Activated T-cell treated with anti-CD3 and anti-CD28 coated beads, Interleukin-2, amount 50 U/mL, for 72 hours (primary cell): ENCODE results near the gene HMX2. TPM values are rescaled to one million over a fixed set of nuclear protein-coding genes. Genes with fewer than 3 reads are reported as not detected.
"Not testable (repeated sequence)": the region's sequence is repeated elsewhere in the genome, so short reads cannot be mapped to it uniquely, and the experiment has no call there.

Experiments
- ATAC-seq, 2 donors: fragments of 150-1000 bp; cut with Tn5 transposase; replicated peaks in 1 of 2; 2 replicates each; pipeline ENCODE4 v1.10.0; 2021; ENCODE audit warnings: moderate library complexity in 2 of 2, mild to moderate bottlenecking in 1 of 2
- DNase-seq, 2 donors: peaks; one replicate each; pipeline ENCODE4 v3.0.0; 2021 to 2022; ENCODE audit warnings: mixed read lengths in 1 of 2
- H3K27ac Mint-ChIP-seq: one replicate; pipeline ENCODE4 v1.8.0; 2022; ENCODE audit warnings: mild to moderate bottlenecking, moderate library complexity, mixed read lengths
- H3K27me3 Mint-ChIP-seq: one replicate; pipeline ENCODE4 v1.8.0; 2022; ENCODE audit warnings: low read depth, mixed read lengths
- H3K36me3 Mint-ChIP-seq, 2 donors: one replicate each; pipeline ENCODE4 v1.8.0; 2022; ENCODE audit warnings: mixed read lengths in 2 of 2, mild to moderate bottlenecking in 1 of 2; ENCODE audit not compliant: insufficient read depth in 2 of 2
- H3K4me1 Mint-ChIP-seq: one replicate; pipeline ENCODE4 v1.8.0; 2022; ENCODE audit warnings: low read depth, mixed read lengths
- H3K4me3 Mint-ChIP-seq, 2 donors: one replicate each; pipeline ENCODE4 v1.8.0; 2022; ENCODE audit warnings: mild to moderate bottlenecking in 2 of 2, mixed read lengths in 2 of 2, moderate library complexity in 2 of 2
- H3K9me3 Mint-ChIP-seq, 2 donors: one replicate each; pipeline ENCODE4 v1.8.0; 2022; ENCODE audit warnings: mixed read lengths in 2 of 2
- total RNA-seq, 2 donors: library from RNA; stranded (reverse); gene quantifications; one replicate each; pipeline ENCODE4 v1.2.3, GENCODE V29; 2022

HMX2 gene
- total RNA-seq, 2 donors from 2014 or later: 0.58 to 1.1 TPM

DNA sequence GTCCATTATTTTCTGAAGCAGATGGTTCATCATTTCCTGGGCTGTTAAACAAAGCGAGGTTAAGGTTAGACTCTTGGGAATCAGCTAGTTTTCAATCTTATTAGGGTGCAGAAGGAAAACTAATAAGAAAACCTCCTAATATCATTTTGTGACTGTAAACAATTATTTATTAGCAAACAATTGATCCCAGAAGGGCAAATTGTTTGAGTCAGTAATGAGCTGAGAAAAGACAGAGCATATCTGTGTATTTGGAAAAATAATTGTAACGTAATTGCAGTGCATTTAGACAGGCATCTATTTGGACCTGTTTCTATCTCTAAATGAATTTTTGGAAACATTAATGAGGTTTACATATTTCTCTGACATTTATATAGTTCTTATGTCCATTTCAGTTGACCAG is 16.4 kb downstream of the HMX2 start:
- no peaks in the 10 kb centered on the region for H3K9me3 Mint-ChIP-seq
- no peaks in the 10 kb centered on the region for H3K27me3 Mint-ChIP-seq
- DNase-seq (no peak), ATAC-seq (no peak)
- no peak overlapping the region for H3K4me3 Mint-ChIP-seq
- H3K36me3 Mint-ChIP-seq: peaks cover 9 to 40% of the 10 kb centered on the region in 2 donors
- no peak overlapping the region for H3K27ac Mint-ChIP-seq
- peaks cover 31% of the 10 kb centered on the region for H3K4me1 Mint-ChIP-seq

DNA sequence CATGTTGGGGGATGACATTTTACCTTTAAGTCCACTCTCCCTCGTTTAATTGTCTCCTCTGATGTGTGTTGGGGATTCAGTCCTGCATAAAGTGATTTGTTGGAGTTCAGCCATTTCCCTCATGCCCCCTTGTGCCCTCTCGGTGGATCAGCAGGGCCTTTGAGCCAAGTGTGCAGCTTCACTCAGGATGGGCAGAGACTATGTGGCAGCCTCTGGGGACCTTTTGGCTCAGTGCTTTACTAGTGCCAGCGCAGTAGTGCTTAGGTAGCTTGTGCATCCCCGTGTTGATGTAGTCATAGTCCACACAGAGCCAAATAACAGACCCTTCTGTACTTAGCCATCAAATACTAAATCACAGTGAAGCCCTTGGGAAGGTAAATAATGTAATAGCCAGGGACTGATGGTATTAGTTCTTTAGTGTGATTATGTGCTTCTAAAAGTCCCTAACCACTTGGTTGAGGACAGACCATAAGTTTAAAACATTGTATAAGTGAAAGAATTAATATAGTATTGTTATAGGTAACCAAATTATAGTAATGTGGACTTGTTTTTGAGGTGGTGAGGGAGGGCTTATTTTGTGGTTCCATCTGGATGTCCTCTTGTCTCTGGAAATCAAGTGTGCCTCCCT is 17.6 kb downstream of the HMX2 start:
- Mint-ChIP-seq H3K27ac (no peak overlapping the region), H3K9me3 (no peaks in the 10 kb centered on the region), H3K27me3 (no peaks in the 10 kb centered on the region), H3K4me3 (no peak overlapping the region), H3K36me3 (peaks cover 10 to 42% of the 10 kb centered on the region in 2 donors), H3K4me1 (peaks cover 19% of the 10 kb centered on the region)
- ATAC-seq (peak in 1 of 2 donors; percentile 20), DNase-seq (no peak)

DNA sequence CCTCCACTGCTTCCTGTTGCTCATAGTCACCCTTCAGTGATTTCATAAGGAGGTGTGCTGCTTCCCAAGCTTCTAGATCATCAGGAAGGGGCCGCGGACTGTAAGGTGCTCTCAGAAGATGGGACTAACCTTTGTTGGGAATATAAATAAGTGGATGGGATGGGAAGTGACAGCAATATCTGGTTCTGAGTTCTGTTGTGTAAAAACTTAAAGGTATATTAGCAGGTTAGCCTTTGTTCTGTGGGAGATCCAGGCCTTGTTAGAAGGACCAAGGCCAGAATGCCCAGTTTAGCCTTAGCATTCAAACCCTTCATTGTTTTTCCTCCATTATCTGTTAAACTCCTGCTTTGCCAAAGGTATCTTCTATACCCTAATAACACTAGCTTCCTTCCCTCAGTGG is 18.7 kb downstream of the HMX2 start:
- DNase-seq (no peak), ATAC-seq (no peak)
- Mint-ChIP-seq H3K27ac (no peak overlapping the region), H3K4me1 (peaks cover 10% of the 10 kb centered on the region), H3K9me3 (no peaks in the 10 kb centered on the region), H3K27me3 (no peaks in the 10 kb centered on the region), H3K4me3 (no peak overlapping the region), H3K36me3 (peaks cover 9 to 40% of the 10 kb centered on the region in 2 donors)

DNA sequence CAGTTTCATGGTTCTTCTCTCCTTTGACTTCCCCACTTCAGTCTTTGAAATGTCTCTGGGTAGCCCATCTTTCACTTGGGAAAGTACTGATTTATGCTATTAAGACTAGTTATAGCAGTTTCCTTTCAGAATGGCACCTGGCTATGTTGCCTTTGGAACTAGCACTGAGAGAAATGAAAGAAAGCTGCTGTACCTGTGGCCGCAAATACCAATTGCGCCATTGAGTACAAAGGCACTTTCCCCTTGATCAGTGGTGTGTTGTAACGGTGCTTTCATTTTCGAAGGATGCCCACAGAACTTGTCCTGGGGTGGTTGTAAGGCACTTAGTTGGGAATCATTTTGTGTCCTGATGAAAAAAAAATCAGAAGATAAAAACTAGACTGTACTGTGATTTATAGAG is 23.0 kb downstream of the HMX2 start:
- peaks cover 13 to 29% of the 10 kb centered on the region in 2 donors for H3K36me3 Mint-ChIP-seq

DNA sequence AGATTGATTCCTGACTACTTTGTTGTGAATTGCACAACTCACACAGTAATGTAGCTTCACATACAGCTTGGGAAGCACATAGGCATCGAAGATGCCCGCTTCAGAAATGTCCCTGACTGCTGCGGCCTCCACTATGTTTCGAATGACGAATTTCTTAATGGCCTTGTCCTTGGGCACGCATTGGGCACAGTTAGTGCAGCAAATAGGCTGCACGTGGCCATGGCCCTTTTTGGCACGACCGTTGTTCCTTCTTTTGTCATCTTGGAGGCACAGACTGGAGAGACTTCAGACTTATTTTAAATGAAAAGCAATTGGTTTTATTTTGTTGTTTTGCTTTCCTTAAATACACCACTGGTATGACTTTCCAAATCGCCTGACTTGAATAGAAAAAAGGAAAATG is 23.7 kb downstream of the HMX2 start:
- H3K36me3 Mint-ChIP-seq: peaks cover 14 to 32% of the 10 kb centered on the region in 2 donors
- ATAC-seq, H3K4me3 Mint-ChIP-seq, H3K27me3 Mint-ChIP-seq, H3K4me1 Mint-ChIP-seq, DNase-seq, H3K27ac Mint-ChIP-seq, H3K9me3 Mint-ChIP-seq: not testable (repeated sequence)

More for the DNA sequence above, 23.0 kb downstream of the HMX2 start:
- no peak for DNase-seq
- no peak overlapping the region for H3K27ac Mint-ChIP-seq
- H3K4me3 Mint-ChIP-seq: no peak overlapping the region
- H3K4me1 Mint-ChIP-seq: no peaks in the 10 kb centered on the region
- H3K27me3 Mint-ChIP-seq: no peaks in the 10 kb centered on the region
- no peak for ATAC-seq
- no peaks in the 10 kb centered on the region for H3K9me3 Mint-ChIP-seq

DNA sequence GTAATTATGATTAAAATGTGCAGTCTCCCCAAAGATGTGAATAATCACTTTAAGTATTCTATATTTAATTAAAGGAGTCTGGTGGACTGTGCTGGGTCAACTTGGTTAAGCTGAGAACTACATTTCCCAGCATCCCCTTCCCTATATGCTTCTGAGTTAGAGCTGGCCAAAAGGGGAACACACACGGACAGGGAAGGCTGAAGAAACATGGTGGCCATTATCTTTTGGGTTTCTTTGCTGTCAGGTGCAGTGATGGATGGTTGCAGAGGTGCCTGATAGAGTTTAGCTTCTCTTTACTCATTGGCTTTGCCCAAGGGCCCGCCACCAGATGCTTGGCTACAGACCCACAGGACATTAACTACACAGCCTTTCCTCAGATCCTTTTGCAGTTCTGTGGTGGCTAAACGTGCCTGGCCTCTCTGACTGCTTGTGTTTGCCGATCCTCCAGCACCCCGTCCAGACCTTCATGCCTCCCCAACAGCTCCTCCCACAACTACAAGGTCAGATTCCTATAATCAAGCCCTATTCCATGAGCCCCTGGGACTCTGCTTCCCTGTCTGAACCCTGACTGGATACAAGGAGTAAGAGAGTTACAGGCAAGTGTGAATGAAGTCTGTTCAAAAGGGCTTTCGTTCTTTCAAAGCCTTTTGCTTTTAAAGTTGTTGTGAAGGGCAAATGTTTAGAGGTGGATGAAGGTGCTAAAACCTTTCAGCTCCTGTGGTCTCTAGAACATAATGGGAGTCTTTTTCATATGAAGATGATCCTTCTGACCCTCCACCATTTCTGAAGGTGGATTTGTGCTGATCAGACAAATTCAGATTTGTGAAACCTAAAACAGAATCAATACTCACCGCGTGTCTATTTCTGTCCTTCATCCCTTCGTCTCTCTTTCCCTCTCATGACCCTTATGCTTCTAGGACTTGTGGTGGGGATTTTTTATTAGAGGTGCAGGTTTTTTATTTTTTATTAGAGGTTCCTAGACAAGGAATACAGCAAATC is 27.8 kb downstream of the HMX2 start:
- ATAC-seq (no peak), DNase-seq (no peak)
- Mint-ChIP-seq H3K27me3 (no peaks in the 10 kb centered on the region), H3K4me1 (no peaks in the 10 kb centered on the region), H3K4me3 (no peak overlapping the region), H3K36me3 (peaks cover 17 to 30% of the 10 kb centered on the region in 2 donors), H3K27ac (no peak overlapping the region), H3K9me3 (peaks cover 0 to 2% of the 10 kb centered on the region in 2 donors)

DNA sequence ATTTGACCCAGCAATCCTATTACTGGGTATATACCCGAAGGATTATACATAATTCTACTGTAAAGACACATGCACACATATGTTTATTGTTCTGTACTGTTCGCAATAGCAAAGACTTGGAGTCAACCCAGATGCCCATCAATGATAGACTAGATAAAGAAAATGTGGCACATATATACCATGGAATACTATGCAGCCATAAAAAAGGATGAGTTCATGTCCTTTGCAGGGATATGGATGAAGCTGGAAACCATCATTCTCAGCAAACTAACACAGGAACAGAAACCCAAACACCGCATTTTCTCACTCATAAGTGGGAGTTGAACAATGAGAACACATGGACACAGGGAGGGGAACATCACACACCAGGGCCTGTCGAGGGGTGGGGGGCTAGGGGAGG is 30.5 kb downstream of the HMX2 start:
- H3K27me3 Mint-ChIP-seq, H3K9me3 Mint-ChIP-seq, H3K4me1 Mint-ChIP-seq, H3K4me3 Mint-ChIP-seq, ATAC-seq, H3K27ac Mint-ChIP-seq, DNase-seq: not testable (repeated sequence)
- H3K36me3 Mint-ChIP-seq: peaks cover 19 to 35% of the 10 kb centered on the region in 2 donors

DNA sequence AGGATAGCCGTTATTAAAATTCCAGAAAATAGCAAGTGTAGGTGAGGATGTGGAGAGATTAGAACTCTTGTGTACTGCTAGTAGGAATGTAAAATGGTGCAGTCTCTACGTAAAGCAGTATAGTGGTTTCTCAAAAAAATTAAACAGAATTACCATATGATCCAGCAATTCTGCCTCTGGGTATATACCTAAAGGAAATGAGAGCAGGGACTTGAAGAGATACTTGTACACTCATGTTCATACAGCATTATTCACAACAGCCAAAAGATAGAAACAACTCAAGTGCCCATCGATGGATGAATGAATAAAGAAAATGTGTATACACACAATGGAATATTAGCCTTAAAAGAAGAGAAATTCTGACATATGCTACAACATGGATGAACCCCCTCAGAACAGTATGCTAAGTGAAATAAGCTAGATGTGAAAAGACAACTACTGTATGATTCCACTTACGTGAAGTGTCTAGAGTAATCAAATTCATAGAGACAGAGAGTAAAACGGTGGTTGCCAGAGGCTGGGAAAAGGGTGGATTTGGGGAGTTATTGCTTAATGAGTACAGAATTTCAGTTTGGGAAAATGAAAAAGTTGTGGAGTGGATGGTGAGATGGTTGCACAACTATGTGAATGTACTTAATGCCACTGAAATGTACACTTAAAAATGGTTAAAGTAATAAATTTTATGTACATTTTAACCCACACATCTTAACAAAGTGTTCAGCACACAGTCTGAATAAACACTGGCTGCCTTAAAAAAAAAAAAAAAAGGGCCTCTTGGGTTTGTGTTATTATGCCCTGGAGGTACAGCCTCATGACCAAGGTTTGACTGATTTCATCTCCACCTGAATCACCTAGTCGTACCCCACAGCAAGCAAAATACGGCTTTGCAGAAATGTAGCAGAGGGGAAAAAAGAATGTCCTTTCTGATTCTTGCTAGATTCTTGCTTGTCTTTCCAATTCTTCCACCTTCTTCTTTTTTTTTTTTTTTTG is 32.5 kb downstream of the HMX2 start:
- H3K27ac Mint-ChIP-seq: no peak overlapping the region
- no peaks in the 10 kb centered on the region for H3K4me1 Mint-ChIP-seq
- H3K27me3 Mint-ChIP-seq: no peaks in the 10 kb centered on the region

DNA sequence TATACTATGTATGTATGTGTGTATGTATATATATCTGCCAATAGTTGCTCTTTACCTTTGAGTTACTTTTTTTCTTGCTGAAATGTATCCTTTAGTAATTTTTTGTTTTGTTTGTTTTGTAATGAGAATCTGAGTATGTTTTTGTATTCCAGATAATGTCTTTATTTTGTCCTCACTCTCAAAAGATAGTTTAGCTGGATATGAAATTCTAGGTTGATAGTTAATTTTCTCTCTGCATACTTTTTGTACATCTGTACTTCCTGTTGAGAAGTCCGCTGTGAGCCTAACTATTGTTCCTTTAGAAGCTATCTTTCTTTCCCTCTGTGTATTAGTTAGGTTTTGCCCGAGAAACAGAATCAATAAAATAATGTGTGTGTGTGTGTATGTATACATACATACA is 35.8 kb downstream of the HMX2 start:
- Mint-ChIP-seq H3K36me3 (peaks cover 12 to 40% of the 10 kb centered on the region in 2 donors), H3K27ac (no peak overlapping the region), H3K4me1 (no peaks in the 10 kb centered on the region), H3K4me3 (no peak overlapping the region), H3K9me3 (peaks cover 2 to 4% of the 10 kb centered on the region in 2 donors), H3K27me3 (no peaks in the 10 kb centered on the region)
- no peak for DNase-seq
- ATAC-seq: no peak

More for the DNA sequence above, 32.5 kb downstream of the HMX2 start:
- no peak for ATAC-seq
- Mint-ChIP-seq H3K9me3 (peaks cover 4% of the 10 kb centered on the region in 2 donors), H3K36me3 (peaks cover 20 to 46% of the 10 kb centered on the region in 2 donors), H3K4me3 (no peak overlapping the region)
- no peak for DNase-seq

DNA sequence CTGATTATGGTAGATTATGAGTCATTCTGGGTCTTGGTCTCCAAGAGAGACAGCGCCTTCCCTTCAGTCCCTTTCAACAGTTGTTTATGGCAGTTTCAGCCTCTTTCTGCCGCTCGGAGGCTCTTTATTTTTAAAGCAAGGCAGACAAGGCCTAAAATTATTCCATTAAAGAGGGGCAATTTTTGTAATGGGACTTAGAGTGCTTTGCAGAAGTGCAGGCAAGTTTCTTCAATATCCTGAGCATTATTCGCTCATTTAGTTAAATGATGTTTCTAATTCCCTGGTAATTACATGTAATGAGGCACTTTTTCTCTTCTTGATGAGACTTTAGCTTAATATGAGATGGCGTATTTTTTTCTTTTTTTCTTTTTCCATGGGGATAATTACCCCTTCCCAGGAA is 39.8 kb downstream of the HMX2 start:
- peaks cover 2 to 4% of the 10 kb centered on the region in 2 donors for H3K9me3 Mint-ChIP-seq
- no peak overlapping the region for H3K27ac Mint-ChIP-seq
- H3K36me3 Mint-ChIP-seq: peaks cover 13 to 33% of the 10 kb centered on the region in 2 donors
- H3K27me3 Mint-ChIP-seq: no peaks in the 10 kb centered on the region
- H3K4me1 Mint-ChIP-seq: no peaks in the 10 kb centered on the region
- no peak for ATAC-seq
- H3K4me3 Mint-ChIP-seq: no peak overlapping the region
- DNase-seq: no peak

DNA sequence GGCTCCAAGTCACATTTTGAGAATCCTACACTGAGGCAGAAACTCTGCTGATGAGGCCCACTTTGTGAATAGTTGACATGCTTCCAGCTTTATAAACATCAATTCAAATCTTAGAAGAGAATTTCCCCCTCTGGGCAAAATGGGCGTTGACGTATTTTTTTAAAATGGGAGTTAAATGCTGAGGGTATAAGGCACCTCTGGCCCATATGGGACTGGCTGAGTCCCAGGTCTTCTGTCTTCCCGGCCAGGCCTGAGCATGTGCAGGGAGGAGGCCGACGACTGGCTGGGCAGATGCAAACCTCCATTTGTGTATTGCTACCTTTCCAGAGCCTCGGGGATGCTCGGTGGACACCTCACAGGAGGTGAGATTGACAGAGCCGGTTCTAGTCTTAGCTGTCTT is 44.0 kb downstream of the HMX2 start:
- H3K4me3 Mint-ChIP-seq: no peak overlapping the region
- H3K27me3 Mint-ChIP-seq: no peaks in the 10 kb centered on the region
- H3K9me3 Mint-ChIP-seq: no peaks in the 10 kb centered on the region
- H3K36me3 Mint-ChIP-seq: peaks cover 5 to 6% of the 10 kb centered on the region in 2 donors
- DNase-seq (no peak), ATAC-seq (no peak)
- no peaks in the 10 kb centered on the region for H3K4me1 Mint-ChIP-seq
- no peak overlapping the region for H3K27ac Mint-ChIP-seq

DNA sequence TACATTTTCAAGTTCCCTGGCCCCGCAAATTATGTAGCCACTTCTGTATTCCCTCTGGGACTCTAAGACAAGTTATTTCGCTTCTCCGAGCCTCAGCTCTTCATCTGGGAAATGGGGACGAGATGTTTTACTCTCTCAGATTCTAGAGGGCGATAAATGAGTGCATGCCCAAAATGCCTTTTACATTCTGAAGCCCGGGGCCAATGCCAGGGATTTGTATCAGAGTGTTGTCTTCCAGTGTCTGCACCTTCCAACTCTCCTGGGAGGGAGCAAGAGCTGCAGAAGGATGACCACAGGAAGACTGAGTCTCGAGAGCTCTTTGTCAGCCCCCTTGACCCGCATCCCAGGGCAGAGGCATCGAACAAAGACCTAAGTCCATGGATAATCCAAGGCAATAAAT is 46.1 kb downstream of the HMX2 start:
- DNase-seq (no peak), ATAC-seq (no peak)
- no peaks in the 10 kb centered on the region for H3K4me1 Mint-ChIP-seq
- peaks cover 0 to 7% of the 10 kb centered on the region in 2 donors for H3K36me3 Mint-ChIP-seq
- no peaks in the 10 kb centered on the region for H3K27me3 Mint-ChIP-seq
- no peak overlapping the region for H3K4me3 Mint-ChIP-seq
- H3K27ac Mint-ChIP-seq: no peak overlapping the region
- no peaks in the 10 kb centered on the region for H3K9me3 Mint-ChIP-seq
